Testis (tissue), 2 donors: ENCODE results near the gene DALRD3.

Experiments used
- CTCF ChIP-seq, 3 experiments: fragments of 450-650 bp in 2 of 3; fragments of 200-600 bp in 1 of 3; sonication (generic) in 1 of 3; IDR thresholded peaks; one replicate each; pipeline ENCODE4 v1.5.1; 2016 to 2019; ENCODE audit warnings: antibody characterized with exemption in 3 of 3, mild to moderate bottlenecking in 2 of 3, moderate library complexity in 1 of 3
- POLR2A ChIP-seq: fragments of 450-650 bp; IDR thresholded peaks from one replicate; pipeline ENCODE4 v1.6.1; 2017; ENCODE audit warnings: antibody characterized with exemption, mild to moderate bottlenecking, moderate library complexity

DNA sequence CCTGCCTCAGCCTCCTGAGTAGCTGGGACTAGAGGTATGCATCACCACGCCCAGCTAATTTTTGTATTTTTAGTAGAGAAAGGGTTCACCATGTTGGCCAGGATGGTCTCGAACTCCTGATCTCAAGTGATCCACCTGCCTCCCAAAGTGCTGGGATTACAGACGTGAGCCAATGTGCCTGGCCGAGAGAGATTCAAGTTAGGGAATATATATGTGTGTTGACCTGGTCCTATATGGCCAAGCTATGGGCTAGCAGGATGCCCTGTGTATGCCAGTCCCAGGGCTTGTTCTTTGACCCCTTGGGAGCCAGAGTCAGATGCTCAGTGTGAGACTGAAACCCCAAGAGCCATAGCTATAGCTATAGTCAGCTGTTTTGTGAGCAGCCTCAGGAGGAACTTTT lies 5.4 kb upstream of the DALRD3 start:
- TF ChIP-seq CTCF (IDR thresholded peaks at IDR 0.05) (no peak), POLR2A (no peak)
